Memory B cell (primary cell): ENCODE results near the gene TBC1D8B.
"Not testable (repeated sequence)": the region's sequence is repeated elsewhere in the genome, so short reads cannot be mapped to it uniquely, and the experiment has no call there.

Source experiments
- ATAC-seq: fragments of 150-1000 bp; cut with Tn5 transposase; 2 replicates; pipeline ENCODE4 v1.10.0; 2021; ENCODE audit warnings: low read depth, mild to moderate bottlenecking, moderate library complexity
- DNase-seq, 2 donors: peaks; one replicate each; pipeline ENCODE4 v3.0.0; 2022; ENCODE audit warnings: low spot score in 2 of 2
- H3K27ac Mint-ChIP-seq: one replicate; pipeline ENCODE4 v1.8.0; 2022; ENCODE audit warnings: mild to moderate bottlenecking, moderate library complexity, mixed read lengths
- H3K27me3 Mint-ChIP-seq: one replicate; pipeline ENCODE4 v1.8.0; 2022; ENCODE audit warnings: mixed read lengths
- H3K36me3 Mint-ChIP-seq: one replicate; pipeline ENCODE4 v1.8.0; 2022; ENCODE audit warnings: mild to moderate bottlenecking, mixed read lengths
- H3K4me1 Mint-ChIP-seq: one replicate; pipeline ENCODE4 v1.8.0; 2022; ENCODE audit warnings: mixed read lengths
- H3K4me3 Mint-ChIP-seq: one replicate; pipeline ENCODE4 v1.8.0; 2022; ENCODE audit warnings: mild to moderate bottlenecking, moderate library complexity, mixed read lengths
- H3K9me3 Mint-ChIP-seq: one replicate; pipeline ENCODE4 v1.8.0; 2022; ENCODE audit warnings: mixed read lengths

The TBC1D8B gene

GRCh38 chrX:106802388-106803275 lies at the start of gene TBC1D8B:
Gene TBC1D8B (plus strand): TSS chrX:106802673. CDS start chrX:106802854, 181 bp downstream.
- H3K36me3 Mint-ChIP-seq, result no peaks in the 10 kb centered on the region
- peak within 1 kb of the TSS; percentile 79 for H3K27ac Mint-ChIP-seq
- H3K4me3 Mint-ChIP-seq, result peak within 1 kb of the TSS; percentile 99
- peaks cover 10% of the 10 kb centered on the region for H3K4me1 Mint-ChIP-seq
- no peaks in the 10 kb centered on the region for H3K9me3 Mint-ChIP-seq
- ATAC-seq (peak; percentile 84), DNase-seq (peak in 1 of 2 donors; percentile 10)
- H3K27me3 Mint-ChIP-seq, result peaks cover 7% of the 10 kb centered on the region

GRCh38 chrX:106769288-106769687 lies 33.2 kb upstream of the TBC1D8B start:
- DNase-seq, H3K4me1 Mint-ChIP-seq, H3K27me3 Mint-ChIP-seq, H3K9me3 Mint-ChIP-seq, H3K27ac Mint-ChIP-seq, H3K4me3 Mint-ChIP-seq, H3K36me3 Mint-ChIP-seq, ATAC-seq: not testable (repeated sequence)

GRCh38 chrX:106774981-106775380 lies 27.5 kb upstream of the TBC1D8B start:
- H3K9me3 Mint-ChIP-seq, result no peaks in the 10 kb centered on the region
- H3K36me3 Mint-ChIP-seq, result no peaks in the 10 kb centered on the region
- H3K4me3 Mint-ChIP-seq, result no peak overlapping the region
- ATAC-seq (no peak), DNase-seq (no peak)
- H3K27me3 Mint-ChIP-seq, result no peaks in the 10 kb centered on the region
- H3K4me1 Mint-ChIP-seq, result no peaks in the 10 kb centered on the region
- H3K27ac Mint-ChIP-seq, result no peak overlapping the region

- DNase-seq (no peak), ATAC-seq (no peak)
- no peaks in the 10 kb centered on the region for H3K4me1 Mint-ChIP-seq
- H3K27me3 Mint-ChIP-seq, result peaks cover 4% of the 10 kb centered on the region
- H3K9me3 Mint-ChIP-seq, result no peaks in the 10 kb centered on the region
- no peaks in the 10 kb centered on the region for H3K36me3 Mint-ChIP-seq
- no peak overlapping the region for H3K27ac Mint-ChIP-seq
- H3K4me3 Mint-ChIP-seq, result no peak overlapping the region
Measured at GRCh38 chrX:106780264-106780663, 22.2 kb upstream of the TBC1D8B start.

DNA sequence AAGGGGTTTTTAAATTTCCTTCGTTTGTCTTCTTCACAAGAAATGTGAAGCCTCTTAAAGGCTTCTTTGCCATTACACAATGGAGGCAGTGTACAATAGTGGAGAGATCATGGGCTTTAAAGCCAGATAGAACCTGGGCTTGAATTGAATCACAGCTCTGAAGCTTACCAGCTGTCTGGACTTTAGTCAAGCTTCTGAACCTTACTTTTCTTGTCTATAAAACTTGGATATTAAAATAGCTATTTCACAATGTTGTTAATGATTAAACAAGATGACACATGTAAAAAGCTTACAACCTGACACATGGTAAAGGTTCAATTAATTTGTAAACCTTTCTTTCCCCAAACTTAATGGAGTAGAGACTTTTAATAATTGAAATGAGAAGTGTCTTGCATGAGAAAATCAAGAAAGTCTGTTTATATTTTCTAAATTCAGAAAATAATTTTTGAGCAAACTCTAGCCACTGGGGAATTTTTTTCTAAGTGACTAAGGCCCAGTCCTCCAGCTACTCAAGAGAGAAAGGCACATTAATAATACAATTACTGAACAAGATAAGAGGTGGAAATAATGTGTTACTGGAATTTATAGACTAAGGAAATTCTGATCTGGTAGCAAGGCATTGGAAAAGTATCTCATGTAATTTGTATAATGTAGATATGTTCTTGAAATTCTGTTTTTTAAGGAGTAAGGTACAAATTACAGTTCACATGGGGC lies 21.7 kb upstream of the TBC1D8B start:
- Mint-ChIP-seq H3K36me3 (no peaks in the 10 kb centered on the region), H3K9me3 (no peaks in the 10 kb centered on the region), H3K27ac (no peak overlapping the region), H3K4me3 (no peak overlapping the region), H3K27me3 (peaks cover 5% of the 10 kb centered on the region), H3K4me1 (no peaks in the 10 kb centered on the region)
- no peak for DNase-seq
- no peak for ATAC-seq

DNA sequence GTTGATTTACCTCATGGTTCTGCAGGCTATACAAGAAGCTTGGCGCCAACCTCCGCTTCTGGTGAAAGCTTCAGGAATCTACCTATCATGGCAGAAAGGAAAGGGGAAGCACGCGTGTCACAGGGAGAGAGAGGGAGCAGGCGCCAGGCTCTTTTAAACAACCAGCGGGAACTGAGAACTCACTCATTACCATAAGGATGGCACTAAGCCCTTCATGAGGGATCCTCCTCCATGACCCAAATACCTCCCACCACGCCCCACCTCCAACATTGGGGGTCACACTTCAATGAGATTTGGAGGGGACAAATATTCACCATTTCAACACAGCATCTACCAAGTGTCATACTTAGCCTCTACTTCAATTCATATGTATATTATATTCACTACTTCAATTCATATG lies 18.8 kb upstream of the TBC1D8B start:
- H3K27ac Mint-ChIP-seq, result no peak overlapping the region
- DNase-seq (no peak), ATAC-seq (no peak)
- H3K27me3 Mint-ChIP-seq, result peaks cover 5% of the 10 kb centered on the region
- H3K9me3 Mint-ChIP-seq, result no peaks in the 10 kb centered on the region
- no peak overlapping the region for H3K4me3 Mint-ChIP-seq
- no peaks in the 10 kb centered on the region for H3K4me1 Mint-ChIP-seq
- no peaks in the 10 kb centered on the region for H3K36me3 Mint-ChIP-seq

GRCh38 chrX:106791495-106791894 lies 11.0 kb upstream of the TBC1D8B start:
- Mint-ChIP-seq H3K36me3 (no peaks in the 10 kb centered on the region), H3K27me3 (no peaks in the 10 kb centered on the region), H3K27ac (no peak overlapping the region), H3K9me3 (no peaks in the 10 kb centered on the region), H3K4me1 (no peaks in the 10 kb centered on the region), H3K4me3 (no peak overlapping the region)
- DNase-seq (no peak), ATAC-seq (no peak)

- ATAC-seq, result no peak
- no peak for DNase-seq
- peak overlapping the region; percentile 99 for H3K4me3 Mint-ChIP-seq
- peak overlapping the region; percentile 79 for H3K27ac Mint-ChIP-seq
- peaks cover 7% of the 10 kb centered on the region for H3K27me3 Mint-ChIP-seq
- no peaks in the 10 kb centered on the region for H3K36me3 Mint-ChIP-seq
- H3K4me1 Mint-ChIP-seq, result peaks cover 10% of the 10 kb centered on the region
- no peaks in the 10 kb centered on the region for H3K9me3 Mint-ChIP-seq
Measured at GRCh38 chrX:106802063-106802387, 448 bp upstream of the TBC1D8B start.

GRCh38 chrX:106811131-106811910 lies 8.8 kb downstream of the TBC1D8B start:
- ATAC-seq (no peak), DNase-seq (no peak)
- Mint-ChIP-seq H3K4me3 (no peak overlapping the region), H3K27ac (no peak overlapping the region), H3K36me3 (no peaks in the 10 kb centered on the region), H3K4me1 (no peaks in the 10 kb centered on the region), H3K27me3 (no peaks in the 10 kb centered on the region), H3K9me3 (no peaks in the 10 kb centered on the region)

DNA sequence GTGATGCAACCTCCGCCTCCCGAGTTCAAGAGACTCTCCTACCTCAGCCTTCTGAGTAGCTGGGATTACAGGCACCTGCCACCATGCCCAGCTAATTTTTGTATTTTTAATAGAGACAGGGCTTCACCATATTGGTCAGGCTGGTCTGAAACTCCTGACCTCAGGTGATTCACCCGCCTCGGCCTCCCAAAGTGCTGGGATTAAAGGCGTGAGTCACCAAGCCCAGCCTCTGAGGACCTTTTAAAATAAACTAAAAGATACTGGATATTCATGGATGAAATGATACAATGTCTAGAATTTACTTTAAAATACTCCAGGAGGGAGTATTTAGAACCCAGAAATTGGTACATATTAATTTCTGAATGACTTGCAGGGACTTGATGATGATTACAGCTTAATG lies 10.5 kb downstream of the TBC1D8B start:
- H3K27ac Mint-ChIP-seq, H3K27me3 Mint-ChIP-seq, H3K9me3 Mint-ChIP-seq: not testable (repeated sequence)

DNA sequence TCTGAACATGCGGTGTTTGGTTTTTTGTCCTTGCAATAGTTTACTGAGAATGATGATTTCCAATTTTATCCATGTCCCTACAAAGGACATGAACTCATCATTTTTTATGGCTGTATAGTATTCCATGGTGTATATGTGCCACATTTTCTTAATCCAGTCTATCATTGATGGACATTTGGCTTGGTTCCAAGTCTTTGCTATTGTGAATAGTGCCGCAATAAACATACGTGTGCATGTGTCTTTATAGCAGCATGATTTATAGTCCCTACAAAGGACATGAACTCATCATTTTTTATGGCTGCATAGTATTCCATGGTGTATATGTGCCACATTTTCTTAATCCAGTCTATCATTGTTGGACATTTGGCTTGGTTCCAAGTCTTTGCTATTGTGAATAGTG lies 11.6 kb downstream of the TBC1D8B start:
- not testable (repeated sequence) for H3K9me3 Mint-ChIP-seq, ATAC-seq, H3K4me1 Mint-ChIP-seq, H3K4me3 Mint-ChIP-seq, H3K27ac Mint-ChIP-seq, H3K36me3 Mint-ChIP-seq, H3K27me3 Mint-ChIP-seq, DNase-seq

More for the DNA sequence above, 10.5 kb downstream of the TBC1D8B start:
- ATAC-seq, H3K4me3 Mint-ChIP-seq, DNase-seq, H3K36me3 Mint-ChIP-seq, H3K4me1 Mint-ChIP-seq: not testable (repeated sequence)

- no peak overlapping the region for H3K4me3 Mint-ChIP-seq
- ATAC-seq (no peak), DNase-seq (peak in 1 of 2 donors; percentile 13)
- H3K36me3 Mint-ChIP-seq, result no peaks in the 10 kb centered on the region
- H3K9me3 Mint-ChIP-seq, result peaks cover 1% of the 10 kb centered on the region
- H3K27ac Mint-ChIP-seq, result no peak overlapping the region
- H3K4me1 Mint-ChIP-seq, result no peaks in the 10 kb centered on the region
- H3K27me3 Mint-ChIP-seq, result no peaks in the 10 kb centered on the region
Measured at GRCh38 chrX:106862972-106863688, 60.7 kb downstream of the TBC1D8B start.

- Mint-ChIP-seq H3K4me1 (no peaks in the 10 kb centered on the region), H3K27me3 (no peaks in the 10 kb centered on the region), H3K36me3 (no peaks in the 10 kb centered on the region), H3K4me3 (no peak overlapping the region), H3K27ac (no peak overlapping the region), H3K9me3 (peaks cover 1% of the 10 kb centered on the region)
- DNase-seq (no peak), ATAC-seq (no peak)
Measured at GRCh38 chrX:106863697-106864096, 61.2 kb downstream of the TBC1D8B start.
